Tibial artery (tissue), 4 donors: ENCODE results near the gene CYP11A1.

Source experiments
- DNase-seq, 2 donors: peaks; one replicate each; pipeline ENCODE4 v3.0.0-alpha.2; 2019
- H3K27ac ChIP-seq, 2 donors: fragments of 200-600 bp; sonication (generic) in 1 of 2; 1 replicate in 1 of 2; 2 replicates in 1 of 2; pipeline ENCODE4 v1.5.1; 2018 to 2019; ENCODE audit warnings: mild to moderate bottlenecking in 1 of 2
- H3K27me3 ChIP-seq, 2 donors: fragments of 200-600 bp; sonication (generic) in 1 of 2; one replicate each; pipeline versions ENCODE4 v1.5.1 to v1.6.0; 2016 to 2019
- H3K36me3 ChIP-seq, 3 donors: fragments of 200-600 bp; sonication (generic) in 2 of 3; one replicate each; pipeline ENCODE4 v1.5.1; 2016 to 2019; ENCODE audit warnings: mild to moderate bottlenecking in 2 of 3
- H3K4me1 ChIP-seq, 4 donors: fragments of 200-600 bp; sonication (generic) in 2 of 4; 1 replicate in 3 of 4; 2 replicates in 1 of 4; pipeline ENCODE4 v1.5.1; 2016 to 2019
- H3K4me3 ChIP-seq, 2 donors: fragments of 200-600 bp; sonication (generic) in 1 of 2; 1 replicate in 1 of 2; 2 replicates in 1 of 2; pipeline ENCODE4 v1.5.1; 2018 to 2019; ENCODE audit warnings: mild to moderate bottlenecking in 2 of 2
- H3K9me3 ChIP-seq, 3 donors: fragments of 200-600 bp; sonication (generic) in 1 of 3; one replicate each; pipeline ENCODE4 v1.5.1; 2016 to 2019
- intact Hi-C: fragments of 100-400 bp; cut with DNase I; formaldehyde crosslinking; loops from one replicate; pipeline ENCODE4 v1.15.0; 2023; ENCODE audit warnings: low total_unique reads
- TF ChIP-seq, protein P1 (sequence below), 2 experiments: fragments of 200-600 bp in 1 of 2; fragments of 450-650 bp in 1 of 2; IDR thresholded peaks; one replicate each; pipeline ENCODE4 v1.5.1; 2017 to 2019; ENCODE audit warnings: antibody characterized with exemption in 2 of 2, mild to moderate bottlenecking in 1 of 2, moderate library complexity in 1 of 2

The CYP11A1 gene

GRCh38 chr15:74333662-74334061, 33.8 kb downstream of the CYP11A1 start:
- H3K27me3 ChIP-seq = no peaks in the 10 kb centered on the region
- no peaks in the 10 kb centered on the region for H3K9me3 ChIP-seq
- H3K4me1 ChIP-seq = no peaks in the 10 kb centered on the region
- TF ChIP-seq, protein P1, sequence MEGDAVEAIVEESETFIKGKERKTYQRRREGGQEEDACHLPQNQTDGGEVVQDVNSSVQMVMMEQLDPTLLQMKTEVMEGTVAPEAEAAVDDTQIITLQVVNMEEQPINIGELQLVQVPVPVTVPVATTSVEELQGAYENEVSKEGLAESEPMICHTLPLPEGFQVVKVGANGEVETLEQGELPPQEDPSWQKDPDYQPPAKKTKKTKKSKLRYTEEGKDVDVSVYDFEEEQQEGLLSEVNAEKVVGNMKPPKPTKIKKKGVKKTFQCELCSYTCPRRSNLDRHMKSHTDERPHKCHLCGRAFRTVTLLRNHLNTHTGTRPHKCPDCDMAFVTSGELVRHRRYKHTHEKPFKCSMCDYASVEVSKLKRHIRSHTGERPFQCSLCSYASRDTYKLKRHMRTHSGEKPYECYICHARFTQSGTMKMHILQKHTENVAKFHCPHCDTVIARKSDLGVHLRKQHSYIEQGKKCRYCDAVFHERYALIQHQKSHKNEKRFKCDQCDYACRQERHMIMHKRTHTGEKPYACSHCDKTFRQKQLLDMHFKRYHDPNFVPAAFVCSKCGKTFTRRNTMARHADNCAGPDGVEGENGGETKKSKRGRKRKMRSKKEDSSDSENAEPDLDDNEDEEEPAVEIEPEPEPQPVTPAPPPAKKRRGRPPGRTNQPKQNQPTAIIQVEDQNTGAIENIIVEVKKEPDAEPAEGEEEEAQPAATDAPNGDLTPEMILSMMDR (IDR thresholded peaks at IDR 0.05) = no peak
- intact Hi-C loops = no loop called here
- H3K36me3 ChIP-seq = no peaks in the 10 kb centered on the region
- DNase-seq = no peak
- H3K4me3 ChIP-seq = no peak overlapping the region
- no peak overlapping the region for H3K27ac ChIP-seq

DNA sequence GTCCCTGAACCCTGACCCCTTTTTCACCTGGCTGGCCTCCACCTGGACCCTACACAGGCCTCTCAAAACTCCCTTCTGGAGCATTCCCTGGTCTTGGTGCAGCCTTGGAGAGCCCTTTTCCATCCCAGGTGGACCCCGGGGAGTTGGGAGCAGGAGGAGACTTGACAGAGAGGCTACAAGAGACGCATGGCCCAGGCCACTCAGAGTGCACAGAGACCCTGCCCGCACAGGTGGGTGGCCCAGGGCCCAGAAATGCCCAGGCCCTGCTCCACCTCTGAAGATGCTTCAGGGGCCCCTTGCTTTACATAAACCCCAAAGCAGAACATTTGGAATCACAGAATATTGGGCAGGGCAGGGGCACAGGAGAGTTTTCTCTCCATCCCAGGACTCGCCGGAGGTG, 34.4 kb downstream of the CYP11A1 start:
- intact Hi-C loops = no loop called here
- DNase-seq = no peak
- Histone ChIP-seq H3K4me3 (no peak overlapping the region), H3K36me3 (no peaks in the 10 kb centered on the region), H3K27ac (no peak overlapping the region), H3K4me1 (no peaks in the 10 kb centered on the region), H3K9me3 (no peaks in the 10 kb centered on the region), H3K27me3 (no peaks in the 10 kb centered on the region)
- TF ChIP-seq, protein P1 (IDR thresholded peaks at IDR 0.05) = no peak

DNA sequence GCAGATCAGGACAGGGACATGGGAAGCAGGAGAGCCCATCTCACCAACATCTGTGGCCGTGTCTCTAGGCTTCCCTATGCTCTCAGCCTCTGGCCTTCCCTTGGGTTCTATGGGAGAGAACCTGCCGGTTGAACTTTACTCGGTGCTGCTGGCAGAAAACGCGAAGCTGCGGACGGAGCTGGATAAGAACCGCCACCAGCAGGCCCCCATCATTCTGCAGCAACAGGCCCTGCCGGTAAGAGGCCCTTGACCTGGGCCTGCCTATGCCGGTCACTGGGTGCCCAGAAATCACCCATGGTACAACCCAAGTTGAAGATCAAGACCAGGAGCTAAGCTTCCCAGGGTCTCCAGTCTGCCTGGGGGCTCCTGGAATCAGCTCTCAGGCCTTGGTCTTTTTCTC, 34.8 kb downstream of the CYP11A1 start:
- Histone ChIP-seq H3K4me1 (no peaks in the 10 kb centered on the region), H3K27me3 (no peaks in the 10 kb centered on the region), H3K36me3 (no peaks in the 10 kb centered on the region), H3K4me3 (no peak overlapping the region), H3K9me3 (no peaks in the 10 kb centered on the region), H3K27ac (no peak overlapping the region)
- DNase-seq = no peak
- intact Hi-C loops = no loop called here
- TF ChIP-seq, protein P1 (IDR thresholded peaks at IDR 0.05) = no peak

DNA sequence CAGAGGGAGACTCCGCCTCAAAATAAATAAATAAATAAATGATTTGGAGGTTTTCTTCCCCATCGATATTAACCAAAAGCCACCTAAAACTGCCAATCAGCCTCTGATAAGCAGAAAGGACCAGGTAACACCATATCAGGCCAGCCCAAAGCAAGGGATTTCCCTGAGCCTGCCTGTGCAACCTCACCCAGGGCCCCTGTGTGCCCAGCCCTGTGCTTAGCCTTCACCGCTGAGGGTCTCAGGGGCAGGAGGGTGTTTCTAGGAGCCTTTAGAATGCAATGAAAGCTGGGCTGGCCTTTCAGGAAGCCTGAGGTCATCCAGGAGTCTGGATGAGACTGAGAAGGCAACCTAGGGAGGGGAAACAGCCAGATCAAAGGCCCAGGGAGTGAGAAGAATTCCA, 35.4 kb downstream of the CYP11A1 start:
- Histone ChIP-seq H3K4me3 (no peak overlapping the region), H3K36me3 (no peaks in the 10 kb centered on the region), H3K27ac (no peak overlapping the region), H3K4me1 (no peaks in the 10 kb centered on the region), H3K9me3 (no peaks in the 10 kb centered on the region), H3K27me3 (no peaks in the 10 kb centered on the region)
- TF ChIP-seq, protein P1 (IDR thresholded peaks at IDR 0.05) = no peak
- intact Hi-C loops = no loop called here
- DNase-seq = no peak

DNA sequence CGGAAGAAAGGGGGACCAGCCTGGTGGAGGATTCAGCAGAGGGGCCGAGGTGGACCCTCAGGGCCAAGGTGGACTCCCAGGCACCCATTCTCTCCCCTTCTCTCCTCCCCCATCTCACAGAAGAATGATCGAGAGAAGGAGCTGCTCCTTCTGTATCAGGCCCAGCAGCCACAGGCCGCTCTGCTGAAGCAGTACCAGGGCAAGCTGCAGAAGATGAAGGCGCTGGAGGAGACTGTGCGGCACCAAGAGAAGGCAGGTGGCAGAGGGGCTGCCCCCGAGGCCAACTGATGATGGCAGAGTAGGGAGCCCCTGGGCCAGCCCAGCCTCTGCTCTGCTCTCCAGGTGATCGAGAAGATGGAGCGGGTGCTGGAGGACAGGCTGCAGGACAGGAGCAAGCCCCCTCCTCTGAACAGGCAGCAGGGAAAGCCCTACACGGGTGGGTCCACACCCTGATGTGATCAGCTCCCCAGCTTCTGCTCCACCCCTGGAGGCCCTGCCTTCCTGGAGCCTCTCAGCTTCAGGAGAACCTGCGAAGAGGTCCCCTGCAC, 36.5 kb downstream of the CYP11A1 start:
- Histone ChIP-seq H3K27me3 (no peaks in the 10 kb centered on the region), H3K27ac (no peak overlapping the region), H3K4me3 (no peak overlapping the region), H3K9me3 (no peaks in the 10 kb centered on the region), H3K36me3 (no peaks in the 10 kb centered on the region), H3K4me1 (no peaks in the 10 kb centered on the region)
- TF ChIP-seq, protein P1 (IDR thresholded peaks at IDR 0.05) = no peak
- intact Hi-C loops = no loop called here
- no peak for DNase-seq
